ENCODE data around the gene ASB10. TPM values are rescaled to one million over a fixed set of nuclear protein-coding genes. Genes with fewer than 3 reads are reported as not detected.

ASB10 gene
- polyA plus RNA-seq, 3 donors, result not detected

GRCh38 chr7:151226875-151227782, 40.1 kb upstream of the ASB10 start, which contains the start of gene ABCF2:
Gene ABCF2, minus strand, starts transcription at chr7:151227205. Its CDS starts 747 bp downstream, at chr7:151226458.
- peak within 1 kb of the TSS; percentile 100 for H2AFZ ChIP-seq (ENCODE audit: insufficient read depth, low read depth, low read length, poor library complexity, severe bottlenecking)

More at GRCh38 chr7:151226875-151227782, 40.1 kb upstream of the ASB10 start, which contains the start of gene ABCF2:
- Mint-ChIP-seq H3K27ac (peak within 1 kb of the TSS; percentile 90 to 97 (median 93)), H3K9me3 (no peaks in the 10 kb centered on the region), H3K27me3 (ENCODE audit: low read depth in 3 of 3) (peaks cover 0 to 3% (median 1%) of the 10 kb centered on the region in 3 donors), H3K4me3 (peak within 1 kb of the TSS; percentile 93 to 96), H3K36me3 (peaks cover 32 to 33% of the 10 kb centered on the region in 2 donors), H3K4me1 (peaks cover 34% of the 10 kb centered on the region)
- Histone ChIP-seq H3K27me3 (ENCODE audit: control insufficient read depth in 2 of 2, insufficient read depth in 2 of 2, low read length in 2 of 2) (no peaks in the 10 kb centered on the region), H3K4me2 (replicated peaks; ENCODE audit: extremely low read depth, low read length, poor library complexity, severe bottlenecking) (peak within 1 kb of the TSS; percentile 97), H3K9ac (ENCODE audit: insufficient read depth, low read length, poor library complexity, severe bottlenecking) (peak within 1 kb of the TSS; percentile 71), H3K27ac (ENCODE audit: low read depth in 1 of 2, low read length in 2 of 2) (peak within 1 kb of the TSS; percentile 51 to 85), H3K9me3 (replicated peaks in 1 of 2; ENCODE audit: control insufficient read depth in 1 of 2, insufficient read depth in 1 of 2, low read length in 2 of 2) (no peaks in the 10 kb centered on the region), H3K79me2 (ENCODE audit: insufficient read depth, low read length) (peaks cover 19% of the 10 kb centered on the region), H3K36me3 (replicated peaks in 1 of 2; ENCODE audit: control insufficient read depth in 1 of 2, insufficient read depth in 2 of 2, low read length in 2 of 2) (peaks cover 28 to 30% of the 10 kb centered on the region in 2 donors), H4K20me1 (ENCODE audit: insufficient read depth, low read length) (no peaks in the 10 kb centered on the region), H3K4me1 (ENCODE audit: control insufficient read depth in 1 of 2, insufficient read depth in 2 of 2, low read length in 2 of 2) (peaks cover 29 to 34% of the 10 kb centered on the region in 2 donors), H3K4me3 (replicated peaks in 1 of 3; ENCODE audit: low read depth in 2 of 3, low read length in 3 of 3) (peak within 1 kb of the TSS; percentile 47 to 94 (median 66))
- no peak for TF ChIP-seq CTCF (IDR thresholded peaks at IDR 0.05)
- intact Hi-C loops (cut with micrococcal nuclease), result loop anchor here (2.0 to 10.0 kb wide), 3 partner anchors 16 to 288 kb away; partner anchors contain the start of gene RHEB (in 1 of the 2)
- DNase-seq, result peak; percentile 97 to 98 (median 98)
- 0% methylated on average over 59 of the region's 68 CpGs for WGBS (ENCODE audit: insufficient coverage)

All from CD14-positive monocyte (primary cell).